WI38 (cell line): Measurements from ENCODE around the gene DDX39A.

ENCODE experiments used
- H3K4me3 ChIP-seq: 2 replicates; pipeline ENCODE4 v1.5.1; 2011; ENCODE audit warnings: low read depth, mild to moderate bottlenecking, control low read depth, low read length
- TF ChIP-seq, protein P1 (sequence below): IDR thresholded peaks from 2 replicates; pipeline ENCODE4 v1.5.1; 2012; ENCODE audit warnings: low read depth, mild to moderate bottlenecking, control low read depth, low read length

The DDX39A gene

DNA sequence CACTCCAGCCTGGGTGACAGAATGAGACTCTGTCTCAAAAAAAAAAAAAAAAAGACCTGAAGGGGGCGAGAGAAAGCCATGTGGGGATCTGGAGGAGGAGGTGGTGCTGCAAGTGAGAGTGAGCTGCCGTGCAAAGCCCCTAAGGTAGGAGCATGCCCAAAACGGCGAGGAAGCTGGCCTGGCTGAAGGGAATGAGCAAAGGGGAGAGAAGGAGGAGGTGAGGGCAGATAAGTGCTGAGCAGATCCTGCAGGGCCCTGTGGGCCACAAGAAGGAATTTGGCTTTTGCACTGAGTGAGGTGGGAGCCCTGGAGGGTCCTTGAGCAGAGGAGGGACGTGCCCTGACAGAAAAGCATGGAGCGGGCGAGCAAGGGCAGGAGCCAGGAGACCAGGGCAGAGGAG, 57.3 kb downstream of the DDX39A start:
- TF ChIP-seq, protein P1, sequence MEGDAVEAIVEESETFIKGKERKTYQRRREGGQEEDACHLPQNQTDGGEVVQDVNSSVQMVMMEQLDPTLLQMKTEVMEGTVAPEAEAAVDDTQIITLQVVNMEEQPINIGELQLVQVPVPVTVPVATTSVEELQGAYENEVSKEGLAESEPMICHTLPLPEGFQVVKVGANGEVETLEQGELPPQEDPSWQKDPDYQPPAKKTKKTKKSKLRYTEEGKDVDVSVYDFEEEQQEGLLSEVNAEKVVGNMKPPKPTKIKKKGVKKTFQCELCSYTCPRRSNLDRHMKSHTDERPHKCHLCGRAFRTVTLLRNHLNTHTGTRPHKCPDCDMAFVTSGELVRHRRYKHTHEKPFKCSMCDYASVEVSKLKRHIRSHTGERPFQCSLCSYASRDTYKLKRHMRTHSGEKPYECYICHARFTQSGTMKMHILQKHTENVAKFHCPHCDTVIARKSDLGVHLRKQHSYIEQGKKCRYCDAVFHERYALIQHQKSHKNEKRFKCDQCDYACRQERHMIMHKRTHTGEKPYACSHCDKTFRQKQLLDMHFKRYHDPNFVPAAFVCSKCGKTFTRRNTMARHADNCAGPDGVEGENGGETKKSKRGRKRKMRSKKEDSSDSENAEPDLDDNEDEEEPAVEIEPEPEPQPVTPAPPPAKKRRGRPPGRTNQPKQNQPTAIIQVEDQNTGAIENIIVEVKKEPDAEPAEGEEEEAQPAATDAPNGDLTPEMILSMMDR = no peak
- H3K4me3 ChIP-seq = no peak overlapping the region
